Measurements from ENCODE around the gene MYBPH. TPM values are rescaled to one million over a fixed set of nuclear protein-coding genes. Genes with fewer than 3 reads are reported as not detected.

MYBPH gene
- total and polyA plus RNA-seq, 2 of the 13 experiments (the other 11 are each of a cell fraction or from before 2014, with no cell fraction given), result not detected

DNA sequence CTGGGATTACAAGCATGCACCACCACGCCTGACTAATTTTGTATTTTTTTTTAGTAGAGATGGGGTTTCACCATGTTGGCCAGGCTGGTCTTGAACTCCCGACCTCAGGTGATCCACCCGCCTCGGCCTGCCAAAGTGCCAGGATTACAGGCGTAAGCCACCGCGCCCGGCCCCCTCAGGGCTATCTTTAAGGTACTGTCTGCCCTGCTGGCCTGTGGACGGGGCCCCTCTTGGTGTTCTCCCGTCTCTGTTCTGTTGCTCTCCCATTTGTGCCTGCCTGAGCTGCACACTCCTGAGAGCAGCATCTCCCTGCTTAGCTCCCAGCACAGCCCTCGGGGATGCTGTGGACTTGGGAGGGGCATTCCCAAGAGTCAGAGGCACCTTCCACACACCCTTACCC, 13.9 kb downstream of the MYBPH start:
- Histone ChIP-seq H3K9me3 (ENCODE audit: low read length) (no peaks in the 10 kb centered on the region), H2AFZ (ENCODE audit: low read length) (no peak overlapping the region), H3K36me3 (replicated peaks in 1 of 2; ENCODE audit: control insufficient read depth in 1 of 2, insufficient read depth in 2 of 2, low read length in 2 of 2) (no peaks in the 10 kb centered on the region), H3K4me3 (replicated peaks in 1 of 3; ENCODE audit: insufficient read depth in 1 of 3, low read depth in 2 of 3, low read length in 3 of 3) (no peak overlapping the region), H3K4me2 (ENCODE audit: low read depth, low read length) (no peak overlapping the region), H3K79me2 (ENCODE audit: insufficient read depth, low read length) (no peaks in the 10 kb centered on the region), H3K27ac (ENCODE audit: extremely low read length, insufficient read depth, low read length) (no peak overlapping the region), H3K9ac (ENCODE audit: insufficient read depth, low read depth, low read length) (no peak overlapping the region), H3K27me3 (ENCODE audit: control insufficient read depth in 1 of 2, insufficient read depth in 2 of 2, low read length in 2 of 2) (peaks cover 0 to 1% of the 10 kb centered on the region in 2 experiments; a peak in 2 of 5 replicates), H3K4me1 (ENCODE audit: insufficient read depth, low read length) (no peaks in the 10 kb centered on the region), H4K20me1 (ENCODE audit: insufficient read depth, low read length) (no peaks in the 10 kb centered on the region)
- CTCF ChIA-PET (ENCODE audit: low intra/inter-chr PET ratio, low total read pairs), result no interaction called here
- DNase-seq (ENCODE audit: low spot score) (no peak), FAIRE-seq (no peak), ATAC-seq (no peak)
- no TSS peak for BruUV-seq (replicated peaks)
- 46% methylated on average over 11 of the region's 11 CpGs for WGBS (ENCODE audit: low lambda C conversion rate)
- in situ Hi-C loops (cut with HindIII; ENCODE audit: extremely low pct_ligation_motif_present, low pct_unique_long_range_greater_than_20kb) (no loop called here), intact Hi-C loops (cut with micrococcal nuclease; ENCODE audit: unreplicated experiment) (no loop called here)
- POLR2A ChIA-PET, result no interaction called here
- TF ChIP-seq ZNF639 (CRISPR knock-in tag; conservative IDR thresholded peaks at IDR 0.05) (no peak), ZNF350 (CRISPR knock-in tag; IDR thresholded peaks at IDR 0.05; ENCODE audit: borderline replicate concordance, low read depth) (no peak), THRA (CRISPR knock-in tag; IDR thresholded peaks at IDR 0.05; ENCODE audit: borderline replicate concordance) (no peak), SIX1 (CRISPR knock-in tag; IDR thresholded peaks at IDR 0.05; ENCODE audit: borderline replicate concordance) (no peak), MAFF (IDR thresholded peaks at IDR 0.05; ENCODE audit: low read depth, low read length) (no peak), ZNF670 (CRISPR knock-in tag; IDR thresholded peaks at IDR 0.05; ENCODE audit: borderline replicate concordance) (no peak)
- TF ChIP-seq, protein P1, sequence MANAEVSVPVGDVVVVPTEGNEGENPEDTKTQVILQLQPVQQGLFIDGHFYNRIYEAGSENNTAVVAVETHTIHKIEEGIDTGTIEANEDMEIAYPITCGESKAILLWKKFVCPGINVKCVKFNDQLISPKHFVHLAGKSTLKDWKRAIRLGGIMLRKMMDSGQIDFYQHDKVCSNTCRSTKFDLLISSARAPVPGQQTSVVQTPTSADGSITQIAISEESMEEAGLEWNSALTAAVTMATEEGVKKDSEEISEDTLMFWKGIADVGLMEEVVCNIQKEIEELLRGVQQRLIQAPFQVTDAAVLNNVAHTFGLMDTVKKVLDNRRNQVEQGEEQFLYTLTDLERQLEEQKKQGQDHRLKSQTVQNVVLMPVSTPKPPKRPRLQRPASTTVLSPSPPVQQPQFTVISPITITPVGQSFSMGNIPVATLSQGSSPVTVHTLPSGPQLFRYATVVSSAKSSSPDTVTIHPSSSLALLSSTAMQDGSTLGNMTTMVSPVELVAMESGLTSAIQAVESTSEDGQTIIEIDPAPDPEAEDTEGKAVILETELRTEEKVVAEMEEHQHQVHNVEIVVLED (CRISPR knock-in tag; IDR thresholded peaks at IDR 0.05; ENCODE audit: borderline replicate concordance), result no peak

All from HepG2 (cell line).